Gastrocnemius medialis (tissue), 4 donors: ENCODE measurements around the gene CDK9.
A peak's percentile ranks its signal among the peaks of the same experiment; 100 is the strongest.

ENCODE experiments used
- CTCF ChIP-seq, 5 experiments: fragments of 450-650 bp in 3 of 5; fragments of 200-600 bp in 2 of 5; sonication (generic) in 2 of 5; IDR thresholded peaks in 4 of 5; conservative IDR thresholded peaks in 1 of 5; 1 replicate in 4 of 5; 2 replicates in 1 of 5; pipeline ENCODE4 v1.5.1; 2016 to 2019; ENCODE audit warnings: antibody characterized with exemption in 5 of 5, mild to moderate bottlenecking in 3 of 5, moderate library complexity in 3 of 5
- POLR2A ChIP-seq, 2 donors: fragments of 450-650 bp; IDR thresholded peaks; one replicate each; pipeline ENCODE4 v1.6.1; 2017; ENCODE audit warnings: antibody characterized with exemption in 2 of 2, mild to moderate bottlenecking in 2 of 2, moderate library complexity in 2 of 2

- TF ChIP-seq CTCF (IDR thresholded peaks at IDR 0.05 in 4 of 5, conservative IDR thresholded peaks at IDR 0.05 in 1 of 5) (peak; percentile 16 to 55 (median 47)), POLR2A (IDR thresholded peaks at IDR 0.05) (no peak)
Observed at GRCh38 chr9:127763918-127764384, 21.9 kb upstream of the CDK9 start.
